Activated CD4-positive, alpha-beta T cell treated with anti-CD3 and anti-CD28 coated beads for 48 hours (primary cell): ENCODE data around the gene CADM4.

Source experiments
- DNase-seq: peaks from one replicate; pipeline ENCODE4 v3.0.0-alpha.2; 2020

The CADM4 gene

DNA sequence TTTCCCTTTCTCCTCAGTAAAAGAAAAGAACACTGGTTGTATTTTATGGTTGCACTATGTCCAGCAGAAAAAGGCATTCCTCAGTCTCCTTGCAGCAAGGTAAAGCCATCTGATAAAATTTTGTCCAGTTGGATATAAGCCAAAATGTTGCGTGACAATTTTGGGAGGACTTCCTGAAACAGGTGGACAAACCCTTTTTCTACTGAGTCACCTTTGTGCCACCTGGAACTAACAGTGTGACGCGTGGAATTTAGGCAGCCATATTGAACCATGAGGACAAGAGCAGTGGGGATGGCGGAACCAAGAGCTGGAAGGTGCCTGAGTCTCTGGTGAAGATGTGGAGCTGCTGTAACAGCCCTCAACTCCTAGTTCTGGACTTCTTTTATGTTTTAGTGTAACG is 8.2 kb downstream of the CADM4 start:
- DNase-seq = no peak

DNA sequence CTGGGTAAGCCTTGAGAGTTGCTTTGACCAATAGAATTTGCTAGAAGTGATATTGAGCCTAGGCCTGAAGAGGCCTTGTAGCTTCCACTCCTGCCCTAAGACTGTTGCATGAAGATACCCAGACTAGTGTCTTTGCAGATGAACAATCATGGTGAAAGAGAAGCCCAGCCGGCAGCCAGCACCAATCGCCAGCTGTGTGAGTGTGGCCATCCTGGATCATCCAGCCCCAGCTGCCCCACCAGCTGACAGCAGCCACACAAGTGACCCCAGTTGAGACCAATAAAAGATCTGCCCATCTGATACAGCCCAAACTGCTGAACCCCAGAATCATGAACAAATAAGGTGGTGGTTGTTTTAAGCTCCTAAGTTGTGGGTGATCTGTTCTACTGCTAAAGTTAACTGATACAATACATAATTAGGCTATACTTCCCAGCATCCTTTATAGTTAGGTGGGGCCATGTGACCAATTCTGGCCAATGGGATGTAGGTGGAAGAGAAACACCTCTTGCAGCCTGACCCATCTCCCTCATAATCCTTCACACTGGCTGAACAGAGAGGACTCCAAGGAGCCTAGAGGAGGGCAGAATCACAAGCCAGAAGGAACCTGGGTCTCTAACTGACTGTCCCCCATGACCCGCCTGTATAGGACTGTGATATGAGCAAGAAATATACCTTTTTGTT is 10.9 kb downstream of the CADM4 start:
- no peak for DNase-seq

DNA sequence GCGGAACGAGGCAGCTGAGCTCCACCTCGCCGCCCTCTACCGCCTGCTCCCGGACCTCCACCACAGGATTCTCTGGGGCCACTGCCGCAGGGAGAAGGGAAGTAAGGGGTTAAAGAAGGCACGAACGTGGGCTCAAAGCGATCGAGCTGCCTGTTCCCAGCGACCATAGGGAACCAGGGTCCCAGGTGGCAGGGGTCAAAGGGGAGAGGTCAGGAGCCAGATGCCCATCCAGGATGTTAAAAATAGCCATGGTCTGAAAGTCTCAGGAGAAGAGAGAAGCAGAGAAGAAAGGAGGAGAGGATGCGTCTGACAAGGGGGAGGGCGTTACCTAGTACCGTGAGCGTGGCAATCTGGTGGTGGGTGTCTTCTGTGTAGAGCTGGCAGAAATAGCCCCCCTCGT is 12.8 kb downstream of the CADM4 start:
- no peak for DNase-seq

GRCh38 chr19:43625918-43626579 is 13.6 kb downstream of the CADM4 start:
- DNase-seq = peak; percentile 52

GRCh38 chr19:43624933-43625332 is 14.7 kb downstream of the CADM4 start:
- DNase-seq = peak; percentile 94

DNA sequence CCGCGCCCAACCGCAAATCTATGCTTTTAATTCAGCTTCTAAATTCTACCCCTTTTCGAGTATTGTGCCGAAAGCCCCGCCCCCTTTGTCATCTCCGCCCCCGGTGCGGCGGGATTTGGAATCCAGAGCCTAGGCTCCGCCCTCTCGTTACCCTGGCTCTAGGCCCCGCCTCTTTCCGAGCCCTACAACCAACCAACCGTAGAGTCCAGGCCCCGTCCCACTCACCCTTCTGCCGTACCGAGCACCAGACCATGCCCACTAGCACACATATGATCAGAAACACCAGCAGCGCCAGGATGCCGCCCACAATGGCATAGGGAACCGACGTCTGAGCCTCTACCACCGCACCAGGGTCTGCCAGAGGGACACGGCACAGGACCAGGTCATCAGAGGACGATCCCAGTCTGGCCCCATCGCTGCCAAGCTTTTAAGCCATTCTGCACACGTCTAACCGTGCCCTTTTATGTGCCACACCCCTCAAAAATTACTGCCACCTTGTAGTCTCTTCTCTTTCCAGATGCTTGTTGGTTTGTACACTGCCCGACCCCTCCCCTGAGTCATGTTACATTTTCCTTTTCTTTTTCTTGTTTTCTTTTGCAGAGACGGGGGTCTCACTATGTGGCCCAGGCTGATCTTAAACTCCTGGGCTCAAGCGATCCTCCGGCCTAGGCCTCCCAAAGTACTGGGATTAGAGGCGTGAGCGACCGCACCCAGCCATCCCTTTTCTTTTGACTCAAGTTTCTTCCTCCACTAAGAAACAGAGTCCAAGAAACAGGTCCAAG is 15.6 kb downstream of the CADM4 start:
- DNase-seq = peak; percentile 43

DNA sequence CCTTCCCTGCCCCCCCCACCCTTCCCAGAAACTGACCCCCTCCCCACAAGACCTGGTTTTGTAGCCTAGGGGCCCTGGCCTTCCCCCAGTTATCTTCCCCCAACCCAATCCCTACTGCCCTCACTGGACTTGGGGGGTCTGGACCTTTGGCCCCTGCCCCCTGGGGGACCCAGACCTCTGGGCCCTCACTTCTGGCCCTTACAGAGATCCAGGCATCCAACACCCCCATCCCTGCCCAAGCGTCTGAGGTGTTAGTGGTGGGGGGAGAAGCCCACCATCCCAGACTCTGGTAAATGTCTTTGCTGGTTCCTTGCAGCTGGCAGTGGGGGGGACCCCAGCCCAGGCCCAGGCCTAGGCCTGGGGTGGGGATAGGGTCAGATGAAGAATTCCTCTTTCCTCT is 16.7 kb downstream of the CADM4 start:
- no peak for DNase-seq

GRCh38 chr19:43622070-43622469 is 17.6 kb downstream of the CADM4 start:
- DNase-seq = no peak

DNA sequence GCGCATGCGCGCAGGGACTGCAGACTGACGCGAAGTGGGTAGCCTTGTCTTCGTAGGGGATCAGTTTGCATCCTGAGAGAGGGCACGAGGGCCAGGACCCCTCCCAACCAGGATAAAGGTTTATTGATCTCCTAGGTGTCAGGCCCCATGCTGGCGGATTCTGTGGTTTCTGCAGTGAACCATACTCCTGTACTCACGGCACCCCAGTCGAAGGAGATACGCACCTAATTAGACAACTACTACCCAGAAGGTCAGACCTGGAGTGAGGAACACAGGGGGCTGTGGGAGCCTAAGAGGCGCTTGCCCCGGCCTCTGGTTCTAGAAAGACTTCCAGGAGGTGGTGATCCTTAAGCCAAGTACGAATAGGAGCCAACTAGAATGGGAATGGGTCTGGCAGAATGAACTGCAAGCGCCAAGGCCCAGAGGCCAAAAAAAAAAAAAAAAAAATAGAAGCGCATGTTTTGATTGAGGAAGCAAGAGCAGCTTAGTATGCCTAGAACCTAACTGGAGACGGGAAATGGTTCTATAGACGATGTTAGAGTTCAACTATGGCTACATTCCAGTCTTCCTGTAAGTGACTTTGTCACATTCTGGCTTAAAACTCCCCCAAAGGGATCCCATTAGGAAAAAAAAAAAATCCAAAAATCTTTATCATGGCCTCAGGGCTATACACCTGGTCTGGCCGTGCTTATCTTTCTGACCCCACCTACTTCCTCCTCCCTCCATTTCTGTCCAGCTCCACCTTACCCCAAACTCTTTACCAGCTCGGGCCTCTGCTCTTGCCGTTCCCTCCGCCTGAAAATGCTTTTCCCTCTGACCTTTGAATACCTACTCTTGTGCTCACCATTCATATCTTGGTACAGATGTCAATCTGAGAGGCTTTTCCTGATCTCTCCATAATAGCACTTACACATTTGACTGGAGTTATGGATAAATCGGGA is 19.3 kb downstream of the CADM4 start:
- DNase-seq = no peak

GRCh38 chr19:43619262-43620060 is 20.2 kb downstream of the CADM4 start, which contains the start of gene ZNF428:
TSS of gene ZNF428 (minus strand) at chr19:43619629. CDS start at chr19:43614304, 5,325 bp downstream.
- DNase-seq = peak; percentile 92

DNA sequence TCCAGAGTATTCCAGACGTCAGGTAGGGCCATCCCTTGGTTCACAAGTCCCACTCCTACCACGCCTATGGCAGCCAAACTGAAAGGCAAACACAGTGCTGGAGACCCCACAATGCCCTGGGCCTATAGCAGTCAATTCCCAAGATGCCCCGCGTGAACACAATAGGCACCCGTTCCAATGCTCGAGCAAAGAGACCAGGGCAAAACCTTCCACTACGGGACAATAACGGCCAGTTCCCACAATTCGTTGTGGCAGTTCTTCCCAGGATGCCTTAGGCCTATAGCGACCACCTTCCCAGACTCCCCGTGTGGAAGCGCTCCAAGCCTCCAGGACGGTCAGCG is 20.8 kb downstream of the CADM4 start:
- peak; percentile 70 for DNase-seq

GRCh38 chr19:43616954-43617353 is 22.7 kb downstream of the CADM4 start:
- no peak for DNase-seq

GRCh38 chr19:43616306-43616705 is 23.3 kb downstream of the CADM4 start:
- no peak for DNase-seq

- no peak for DNase-seq
Measured at GRCh38 chr19:43612374-43612773, 27.3 kb downstream of the CADM4 start.

DNA sequence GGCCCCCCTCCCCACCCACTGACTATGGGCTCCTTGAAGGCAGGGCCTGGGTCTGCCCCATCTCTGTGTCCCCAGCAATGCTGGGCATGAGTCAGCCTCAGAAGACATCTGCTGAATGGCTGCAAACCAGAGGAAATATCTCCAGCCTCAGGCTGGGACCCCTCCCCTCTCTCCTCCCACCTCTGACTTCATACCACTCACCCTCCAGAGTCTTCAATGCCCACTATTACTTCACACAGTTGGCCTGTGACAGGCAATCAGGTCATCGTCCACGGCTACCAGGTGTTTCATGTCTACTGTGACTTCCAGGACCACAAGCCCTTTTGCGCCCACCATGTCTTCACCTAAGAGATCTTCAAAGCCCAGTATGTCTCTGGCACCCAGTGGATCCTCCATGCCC is 27.9 kb downstream of the CADM4 start, which contains the start of gene SRRM5:
Gene SRRM5, plus strand, starts transcription at position 301 of the 400 bp plus-strand sequence. Its CDS starts 34 bp downstream, at position 335.
- no peak for DNase-seq

- no peak for DNase-seq
Measured at GRCh38 chr19:43610493-43610892, 29.2 kb downstream of the CADM4 start.

DNA sequence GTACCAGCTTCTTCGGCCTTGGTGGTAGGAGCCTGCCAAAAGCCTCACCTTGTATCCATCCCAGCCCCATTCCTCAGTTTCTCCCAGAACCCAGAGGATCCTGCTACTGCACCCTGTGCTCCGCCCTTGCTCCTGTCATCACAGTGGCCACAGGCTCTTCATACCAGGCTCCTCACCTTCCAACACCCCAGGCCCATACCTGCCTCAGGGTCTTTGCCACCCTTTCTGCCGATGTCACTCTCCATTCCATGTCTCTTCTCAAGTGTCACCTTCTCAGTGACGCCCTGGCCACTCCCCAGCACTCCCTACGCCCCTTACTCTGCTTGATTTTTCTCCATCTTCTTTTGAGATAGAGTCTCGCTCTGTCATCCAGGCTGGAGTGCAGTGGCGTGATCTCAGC is 29.8 kb downstream of the CADM4 start:
- no peak for DNase-seq

DNA sequence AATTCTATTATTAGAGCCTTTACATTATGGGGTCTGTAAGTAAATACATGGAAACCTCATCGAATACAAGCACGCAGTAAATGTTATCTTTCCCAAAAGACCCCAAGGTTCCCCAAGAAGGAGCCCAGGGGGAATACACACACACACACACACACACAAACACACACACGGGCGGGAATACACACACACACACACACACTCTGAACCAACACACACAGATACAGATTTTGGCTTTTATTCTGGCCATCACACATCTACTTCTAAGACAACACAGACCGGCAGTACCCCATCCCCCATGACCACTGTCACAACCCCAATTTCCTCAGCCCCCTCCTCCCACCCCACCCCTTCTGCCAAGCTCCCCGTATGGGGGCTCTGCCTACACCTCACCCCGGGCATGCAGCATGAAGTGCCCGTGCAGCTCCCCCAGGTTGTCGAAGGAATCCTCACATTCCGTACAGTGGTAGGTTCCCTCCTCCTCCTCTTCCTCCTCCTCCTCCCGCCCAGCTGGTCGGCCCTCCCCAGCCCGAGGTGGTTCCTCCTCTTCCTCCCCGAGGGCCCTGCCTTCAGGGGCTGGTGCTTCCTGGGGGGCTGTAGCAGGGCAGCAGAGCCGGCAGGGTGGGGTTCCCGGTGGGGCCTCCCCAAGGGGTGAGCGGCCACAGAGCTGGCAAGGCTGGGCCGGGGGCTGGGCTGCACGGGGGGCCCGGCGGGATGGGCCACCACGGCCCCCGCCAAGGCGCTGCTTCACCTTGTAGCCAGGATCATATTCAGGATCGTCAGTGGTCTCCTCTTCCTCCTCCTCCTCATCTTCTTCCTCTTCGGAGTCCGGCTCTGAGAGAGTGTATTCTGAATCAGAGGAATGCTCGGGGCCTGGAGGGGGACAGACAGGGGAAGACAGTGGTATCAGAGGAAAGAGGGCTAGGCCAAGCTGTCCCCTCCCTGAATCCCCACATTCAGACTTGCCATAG is 32.1 kb downstream of the CADM4 start:
- no peak for DNase-seq

DNA sequence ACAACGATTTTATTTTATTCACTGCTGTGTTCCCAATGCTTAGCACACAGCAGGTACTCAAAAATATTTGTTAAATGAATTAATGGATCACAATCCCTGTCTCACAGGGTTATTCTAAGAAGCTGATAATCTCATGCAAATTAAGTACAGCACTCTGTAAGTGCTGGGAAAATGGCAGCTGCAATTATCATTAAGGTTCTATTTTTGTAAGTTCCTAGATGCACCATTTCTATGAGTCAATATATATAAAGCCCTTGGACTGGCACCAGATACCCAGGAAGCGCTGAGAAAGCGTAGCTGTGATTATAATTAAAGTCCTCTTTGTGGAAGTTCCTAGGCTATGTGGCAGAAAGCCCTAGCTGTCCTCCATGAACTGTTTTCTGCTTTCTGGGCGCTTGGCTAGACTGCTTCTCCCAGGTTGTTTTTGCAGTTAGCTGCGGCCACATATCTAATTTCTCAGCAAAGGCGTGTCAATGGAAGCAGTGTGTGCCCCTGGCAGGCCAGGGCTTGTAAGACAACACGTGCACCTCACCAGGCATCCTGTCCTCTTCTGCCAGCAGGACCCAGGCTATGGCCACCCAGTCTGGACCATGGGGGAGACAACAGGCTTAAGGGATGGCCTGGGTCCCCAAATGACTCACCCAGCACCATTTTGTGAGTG is 33.0 kb downstream of the CADM4 start:
- no peak for DNase-seq
